IMR-90 (cell line): Measurements from ENCODE around the gene MRPS22. TPM values are rescaled to one million over a fixed set of nuclear protein-coding genes. Genes with fewer than 3 reads are reported as not detected.

Experiments used
- ATAC-seq: fragments of 200-7000 bp; cut with Tn5 transposase; 2 replicates; pipeline ENCODE4 v1.9.1; 2020; ENCODE audit warnings: low read depth, mild to moderate bottlenecking, moderate library complexity
- BruUV-seq: library from RNA; stranded (reverse); fragments of 400-500 nt; replicated peaks from 2 replicates; lab custom pipeline; 2021; lab: Mats Ljungman, UMichigan
- CTCF ChIA-PET: fragments of 300-600 bp; formaldehyde crosslinking; extraction: SDS; loops from one replicate; lab custom pipeline; 2021; ENCODE audit warnings: antibody characterized with exemption; lab: Yijun Ruan, JAX
- POLR2A ChIA-PET: fragments of 300-600 bp; sonication (Branson Sonifier 250); formaldehyde crosslinking; loops from one replicate; lab custom pipeline; 2022; ENCODE audit warnings: antibody characterized with exemption; ENCODE audit not compliant: unreplicated experiment; lab: Charles Lee
- DNase-seq: peaks from one replicate; pipeline ENCODE4 v3.0.0; 2013
- H2AFZ ChIP-seq: replicated peaks from 2 replicates; pipeline ENCODE3; 2013; ENCODE audit warnings: low read length, mild to moderate bottlenecking; ENCODE audit not compliant: poor library complexity
- H2AK5ac ChIP-seq: 2 replicates; pipeline ENCODE4 v1.6.1; 2013; ENCODE audit warnings: low read depth, low read length, inconsistent platforms
- H2AK9ac ChIP-seq: replicated peaks from 2 replicates; pipeline ENCODE3; 2013; ENCODE audit warnings: mild to moderate bottlenecking, low read depth, low read length, moderate library complexity; ENCODE audit not compliant: poor library complexity
- H2BK120ac ChIP-seq: 2 replicates; pipeline ENCODE4 v1.6.1; 2013; ENCODE audit warnings: low read depth, low read length, inconsistent platforms
- H2BK15ac ChIP-seq: 3 replicates; pipeline ENCODE4 v1.6.1; 2013; ENCODE audit warnings: low read depth, low read length, inconsistent platforms
- H2BK20ac ChIP-seq: 2 replicates; pipeline ENCODE4 v1.6.1; 2013; ENCODE audit warnings: low read depth, mild to moderate bottlenecking, inconsistent platforms, low read length, moderate library complexity
- H2BK5ac ChIP-seq: 2 replicates; pipeline ENCODE4 v1.6.1; 2013; ENCODE audit warnings: mild to moderate bottlenecking, low read depth, low read length, inconsistent platforms; ENCODE audit not compliant: poor library complexity, severe bottlenecking
- H3K14ac ChIP-seq: replicated peaks from 2 replicates; pipeline ENCODE4 v1.6.1; 2013; ENCODE audit warnings: low read depth, low read length, inconsistent platforms
- H3K18ac ChIP-seq: 2 replicates; pipeline ENCODE4 v1.6.1; 2013; ENCODE audit warnings: low read depth, low read length, control low read depth
- H3K23ac ChIP-seq: 2 replicates; pipeline ENCODE4 v1.6.1; 2013; ENCODE audit warnings: low read depth, low read length, inconsistent platforms
- H3K27ac ChIP-seq: 2 replicates; pipeline ENCODE4 v1.5.1; 2013; ENCODE audit warnings: mild to moderate bottlenecking, control low read depth, low read length; ENCODE audit not compliant: insufficient read depth
- H3K27me3 ChIP-seq: 2 replicates; pipeline ENCODE4 v1.6.1; 2013; ENCODE audit warnings: low read length; ENCODE audit not compliant: control insufficient read depth, insufficient read depth
- H3K36me3 ChIP-seq: 2 replicates; pipeline ENCODE4 v1.6.1; 2013; ENCODE audit warnings: low read length, mixed read lengths; ENCODE audit not compliant: control insufficient read depth, insufficient read depth
- H3K4ac ChIP-seq: 2 replicates; pipeline ENCODE4 v1.6.1; 2013; ENCODE audit warnings: low read depth, low read length, inconsistent platforms
- H3K4me1 ChIP-seq: 2 replicates; pipeline ENCODE4 v1.6.1; 2013; ENCODE audit warnings: low read length, mixed read lengths; ENCODE audit not compliant: control insufficient read depth, insufficient read depth
- H3K4me2 ChIP-seq: 2 replicates; pipeline ENCODE4 v1.6.1; 2013; ENCODE audit warnings: low read depth, mild to moderate bottlenecking, control low read depth, low read length, moderate library complexity
- H3K4me3 ChIP-seq: 2 replicates; pipeline ENCODE4 v1.5.1; 2013; ENCODE audit warnings: low read depth, mild to moderate bottlenecking, control low read depth, low read length, moderate library complexity; ENCODE audit not compliant: insufficient read depth
- H3K56ac ChIP-seq: 2 replicates; pipeline ENCODE4 v1.6.1; 2013; ENCODE audit warnings: low read length, inconsistent platforms; ENCODE audit not compliant: insufficient read depth; ENCODE audit errors: extremely low read depth
- H3K79me1 ChIP-seq, 2 experiments: 2 replicates each; pipeline ENCODE4 v1.6.1; 2013; ENCODE audit warnings: low read length in 2 of 2, inconsistent platforms in 1 of 2, low read depth in 1 of 2
- H3K9ac ChIP-seq: 2 replicates; pipeline ENCODE4 v1.6.1; 2013; ENCODE audit warnings: low read depth, low read length, control low read depth
- H3K9me1 ChIP-seq: 2 replicates; pipeline ENCODE4 v1.6.1; 2013; ENCODE audit warnings: low read length, inconsistent platforms; ENCODE audit not compliant: insufficient read depth
- H3K9me3 ChIP-seq: 2 replicates; pipeline ENCODE4 v1.6.1; 2013; ENCODE audit warnings: low read length; ENCODE audit not compliant: control insufficient read depth, insufficient read depth
- H4K20me1 ChIP-seq: 2 replicates; pipeline ENCODE4 v1.6.1; 2013; ENCODE audit warnings: low read length, inconsistent platforms; ENCODE audit not compliant: insufficient read depth
- H4K5ac ChIP-seq: 2 replicates; pipeline ENCODE4 v1.6.1; 2013; ENCODE audit warnings: mild to moderate bottlenecking, low read depth, low read length, control low read depth
- H4K8ac ChIP-seq, 2 experiments: 2 replicates each; pipeline ENCODE4 v1.6.1; 2013; ENCODE audit warnings: low read depth in 2 of 2, low read length in 2 of 2, control low read depth in 1 of 2, inconsistent platforms in 1 of 2
- H4K91ac ChIP-seq: 2 replicates; pipeline ENCODE4 v1.6.1; 2013; ENCODE audit warnings: low read depth, low read length, inconsistent platforms; ENCODE audit not compliant: insufficient read depth
- BHLHE40 ChIP-seq: fragments of 150-350 bp; IDR thresholded peaks from 2 replicates; pipeline ENCODE4 v1.6.1; 2016; ENCODE audit warnings: mild to moderate bottlenecking, low read depth, low read length
- CHD1 ChIP-seq: IDR thresholded peaks from 2 replicates; pipeline ENCODE4 v1.6.1; 2012; ENCODE audit warnings: low read depth, low read length, improper control_type of control experiment
- FOS ChIP-seq: fragments of 150-350 bp; IDR thresholded peaks from 2 replicates; pipeline ENCODE4 v1.6.1; 2016; ENCODE audit warnings: low read depth, low read length
- MAFK ChIP-seq: IDR thresholded peaks from 2 replicates; pipeline ENCODE4 v1.6.1; 2012; ENCODE audit warnings: low read depth, low read length, improper control_type of control experiment
- MAZ ChIP-seq: IDR thresholded peaks from 2 replicates; pipeline ENCODE4 v1.6.1; 2012; ENCODE audit warnings: low read depth, mild to moderate bottlenecking, low read length, improper control_type of control experiment, moderate library complexity, borderline replicate concordance
- POLR2A ChIP-seq: IDR thresholded peaks from 2 replicates; pipeline ENCODE4 v1.6.1; 2012; ENCODE audit warnings: mild to moderate bottlenecking, low read depth, low read length
- RAD21 ChIP-seq: IDR thresholded peaks from 2 replicates; pipeline ENCODE4 v1.6.1; 2012; ENCODE audit warnings: low read length, improper control_type of control experiment
- RFX5 ChIP-seq: IDR thresholded peaks from 2 replicates; pipeline ENCODE4 v1.8.0; 2012; ENCODE audit warnings: low read depth, mild to moderate bottlenecking, low read length, moderate library complexity
- SMC3 ChIP-seq: fragments of 150-350 bp; IDR thresholded peaks from 2 replicates; pipeline ENCODE4 v1.6.1; 2016; ENCODE audit warnings: low read depth, mild to moderate bottlenecking, antibody characterized with exemption, low read length, moderate library complexity
- USF2 ChIP-seq: fragments of 150-350 bp; IDR thresholded peaks from 2 replicates; pipeline ENCODE4 v1.6.1; 2017; ENCODE audit warnings: mild to moderate bottlenecking, antibody characterized with exemption, low read length, low read depth
- dilution Hi-C: fragments of 300-500 bp; cut with HindIII; formaldehyde crosslinking; loops from one replicate; pipeline ENCODE4 v1.14.3; 2018; ENCODE audit warnings: low sequenced_read_pairs; ENCODE audit not compliant: unreplicated experiment
- in situ Hi-C: fragments of 300-500 bp; cut with MboI; formaldehyde crosslinking; loops from 3 replicates; pipeline ENCODE4 v1.14.3; 2019; ENCODE audit warnings: low sequenced_read_pairs, inconsistent platforms, mixed read lengths
- intact Hi-C: fragments of 100-400 bp; cut with micrococcal nuclease; formaldehyde crosslinking; loops from 2 replicates; pipeline ENCODE4 v1.10.0; 2022
- polyA plus RNA-seq, 3 experiments: library from polyadenylated mRNA; depleted of rRNA; stranded (reverse); fragments of >200 nt; gene quantifications; 2 replicates each; pipeline ENCODE4 v1.2.3, GENCODE V29; 2012; ENCODE audit warnings: low replicate concordance in 1 of 3
- total RNA-seq: library from RNA; depleted of rRNA; stranded (reverse); fragments of >200 nt; gene quantifications from 2 replicates; pipeline ENCODE4 v1.2.3, GENCODE V29; 2012

The MRPS22 gene
- total and polyA plus RNA-seq, 2 of the 4 experiments (the other 2 are of a cell fraction), result 54.5 to 72.4 TPM

GRCh38 chr3:139340784-139341183 is 3.0 kb upstream of the MRPS22 start:
- Histone ChIP-seq H3K27ac (no peak overlapping the region), H3K14ac (no peak overlapping the region), H4K91ac (no peak overlapping the region), H3K56ac (no peak overlapping the region), H3K36me3 (no peaks in the 10 kb centered on the region), H3K18ac (no peak overlapping the region), H2BK15ac (no peak overlapping the region), H3K9me3 (no peaks in the 10 kb centered on the region), H2BK20ac (no peak overlapping the region), H2AK9ac (no peak overlapping the region), H3K9ac (no peak overlapping the region), H2AFZ (no peak overlapping the region), H2AK5ac (no peak overlapping the region), H3K4me1 (peaks cover 2% of the 10 kb centered on the region; the same call in 1 of the 2 replicates), H3K4me2 (no peak overlapping the region), H3K79me1 (peaks cover 7 to 18% of the 10 kb centered on the region in 2 experiments), H2BK120ac (no peak overlapping the region), H4K20me1 (no peaks in the 10 kb centered on the region), H4K5ac (no peak overlapping the region), H3K4me3 (no peak overlapping the region), H2BK5ac (no peak overlapping the region), H3K27me3 (no peaks in the 10 kb centered on the region; the same call in 1 of the 2 replicates), H4K8ac (no peak overlapping the region), H3K4ac (no peak overlapping the region), H3K9me1 (no peaks in the 10 kb centered on the region; the same call in 1 of the 2 replicates), H3K23ac (no peak overlapping the region)
- in situ Hi-C loops, result loop anchor here (25.0 kb wide), 2 partner anchors 653 to 753 kb away; partner anchors contain the start of gene CEP70
- intact Hi-C loops, result no loop called here
- ChIA-PET CTCF (no interaction called here), POLR2A (no interaction called here)
- BruUV-seq, result no TSS peak
- dilution Hi-C loops, result no loop called here
- TF ChIP-seq FOS, result no peak
- no peak for TF ChIP-seq MAZ
- no peak for TF ChIP-seq SMC3
- no peak for TF ChIP-seq POLR2A
- TF ChIP-seq BHLHE40, result no peak
- TF ChIP-seq CHD1, result no peak
- TF ChIP-seq MAFK, result no peak
- TF ChIP-seq USF2, result no peak
- no peak for TF ChIP-seq RAD21
- no peak for TF ChIP-seq RFX5
- ATAC-seq (no peak), DNase-seq (no peak)
